Measurements from ENCODE around the gene NFIB. TPM values are rescaled to one million over a fixed set of nuclear protein-coding genes. Genes with fewer than 3 reads are reported as not detected.
A peak's percentile ranks its signal among the peaks of the same experiment; 100 is the strongest.

Gene NFIB
- total RNA-seq, 1 donor from 2014 or later = 2.4 TPM

GRCh38 chr9:14212697-14213420 lies 101.1 kb downstream of the NFIB start:
- DNase-seq (ENCODE audit: low read depth) = no peak
- no peak for TF ChIP-seq CTCF (conservative IDR thresholded peaks at IDR 0.05; ENCODE audit: low read depth, low read length)

GRCh38 chr9:14212077-14212476 lies 101.9 kb downstream of the NFIB start:
- DNase-seq (ENCODE audit: low read depth) = peak; percentile 74
- no peak for TF ChIP-seq CTCF (conservative IDR thresholded peaks at IDR 0.05; ENCODE audit: low read depth, low read length)

More at GRCh38 chr9:14212697-14213420, 101.1 kb downstream of the NFIB start:
- H3K4me3 ChIP-seq (ENCODE audit: low read depth, low read length) = no peak overlapping the region

GRCh38 chr9:14211564-14211963 lies 102.4 kb downstream of the NFIB start:
- H3K4me3 ChIP-seq (ENCODE audit: low read depth, low read length) = no peak overlapping the region
- no peak for DNase-seq (ENCODE audit: low read depth)
- no peak for TF ChIP-seq CTCF (conservative IDR thresholded peaks at IDR 0.05; ENCODE audit: low read depth, low read length)

More at GRCh38 chr9:14212077-14212476, 101.9 kb downstream of the NFIB start:
- peak overlapping the region; percentile 1 for H3K4me3 ChIP-seq (ENCODE audit: low read depth, low read length)

- DNase-seq (ENCODE audit: low read depth) = no peak
- no peak overlapping the region for H3K4me3 ChIP-seq (ENCODE audit: low read depth, low read length)
- TF ChIP-seq CTCF (conservative IDR thresholded peaks at IDR 0.05; ENCODE audit: low read depth, low read length) = no peak
Observed at GRCh38 chr9:14210428-14210827, 103.5 kb downstream of the NFIB start.

- no peak for DNase-seq (ENCODE audit: low read depth)
- H3K4me3 ChIP-seq (ENCODE audit: low read depth, low read length) = no peak overlapping the region
- no peak for TF ChIP-seq CTCF (conservative IDR thresholded peaks at IDR 0.05; ENCODE audit: low read depth, low read length)
Observed at GRCh38 chr9:14209399-14210345, 104.3 kb downstream of the NFIB start.

GRCh38 chr9:14207352-14207995 lies 106.5 kb downstream of the NFIB start:
- H3K4me3 ChIP-seq (ENCODE audit: low read depth, low read length) = no peak overlapping the region
- TF ChIP-seq CTCF (conservative IDR thresholded peaks at IDR 0.05; ENCODE audit: low read depth, low read length) = no peak
- DNase-seq (ENCODE audit: low read depth) = no peak
